Measurements from ENCODE around the gene CYP19A1.

CYP19A1 gene

DNA sequence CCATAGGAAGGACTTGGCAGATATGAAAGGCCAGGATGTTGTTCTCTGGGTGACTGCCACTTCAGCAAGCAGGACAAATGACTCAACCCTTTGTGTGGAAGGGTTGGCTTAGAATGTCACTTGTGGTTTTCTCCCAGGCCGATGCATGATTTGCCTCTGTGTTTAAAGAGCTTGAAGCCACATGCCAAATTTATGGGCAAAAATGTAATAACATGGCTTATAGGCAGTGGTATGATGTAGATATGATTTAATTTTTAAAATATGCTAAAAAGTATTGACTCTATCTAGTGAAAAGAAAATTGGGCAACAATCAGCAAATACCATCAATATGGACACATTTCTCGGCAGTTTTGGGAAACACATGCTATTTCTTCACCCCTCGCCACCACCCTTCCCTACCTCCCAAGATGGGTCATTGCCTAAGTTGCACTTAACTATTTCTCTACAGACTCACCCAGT lies 114.6 kb downstream of the CYP19A1 start (continued):
- TF ChIP-seq ZFHX2 (tag by site-specific recombination; conservative IDR thresholded peaks at IDR 0.05), result no peak

DNA sequence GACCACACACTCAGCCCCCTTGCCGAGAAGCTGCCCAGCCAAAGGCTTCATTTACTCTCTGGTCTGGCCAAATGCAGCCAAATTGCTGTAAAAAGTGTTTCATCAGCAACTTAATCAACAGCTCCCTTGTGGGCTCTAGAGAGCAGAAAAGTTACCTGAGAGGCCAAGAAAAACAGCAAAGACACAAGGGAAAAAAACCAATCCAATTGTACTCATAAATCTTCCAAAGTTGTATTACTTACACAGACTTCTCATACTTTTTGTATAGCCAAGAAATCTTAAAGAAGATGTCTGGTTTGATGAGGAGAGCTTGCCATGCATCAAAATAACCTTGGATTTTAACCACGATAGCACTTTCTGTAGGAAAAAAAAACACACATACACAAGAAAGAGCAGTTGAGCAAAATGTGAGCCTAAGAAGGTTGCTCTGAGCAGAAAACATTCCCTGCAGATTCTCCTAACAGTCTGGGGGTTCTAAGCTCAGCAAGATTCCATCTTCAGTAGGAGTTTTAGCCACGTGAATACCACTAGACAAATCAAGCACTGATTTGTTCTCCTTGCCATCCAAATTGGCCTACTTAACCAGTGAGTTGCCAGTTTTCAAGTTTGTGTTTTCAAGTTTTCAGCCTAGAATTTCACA lies 120.0 kb downstream of the CYP19A1 start:
- TF ChIP-seq HOXA7 (CRISPR knock-in tag; IDR thresholded peaks at IDR 0.05; ENCODE audit: borderline replicate concordance), result no peak
- TF ChIP-seq GLIS1 (tag by site-specific recombination; IDR thresholded peaks at IDR 0.05), result peak; percentile 28; the same call in 1 of the 2 replicates
- H3K27ac ChIP-seq (ENCODE audit: extremely low read depth, low read depth, low read length), result no peak overlapping the region
- POLR2A ChIA-PET, result no interaction called here

GRCh38 chr15:51212909-51213308 lies 125.5 kb downstream of the CYP19A1 start:
- TF ChIP-seq, protein P1, sequence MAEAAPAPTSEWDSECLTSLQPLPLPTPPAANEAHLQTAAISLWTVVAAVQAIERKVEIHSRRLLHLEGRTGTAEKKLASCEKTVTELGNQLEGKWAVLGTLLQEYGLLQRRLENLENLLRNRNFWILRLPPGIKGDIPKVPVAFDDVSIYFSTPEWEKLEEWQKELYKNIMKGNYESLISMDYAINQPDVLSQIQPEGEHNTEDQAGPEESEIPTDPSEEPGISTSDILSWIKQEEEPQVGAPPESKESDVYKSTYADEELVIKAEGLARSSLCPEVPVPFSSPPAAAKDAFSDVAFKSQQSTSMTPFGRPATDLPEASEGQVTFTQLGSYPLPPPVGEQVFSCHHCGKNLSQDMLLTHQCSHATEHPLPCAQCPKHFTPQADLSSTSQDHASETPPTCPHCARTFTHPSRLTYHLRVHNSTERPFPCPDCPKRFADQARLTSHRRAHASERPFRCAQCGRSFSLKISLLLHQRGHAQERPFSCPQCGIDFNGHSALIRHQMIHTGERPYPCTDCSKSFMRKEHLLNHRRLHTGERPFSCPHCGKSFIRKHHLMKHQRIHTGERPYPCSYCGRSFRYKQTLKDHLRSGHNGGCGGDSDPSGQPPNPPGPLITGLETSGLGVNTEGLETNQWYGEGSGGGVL (tag by site-specific recombination; IDR thresholded peaks at IDR 0.05), result no peak
- TF ChIP-seq ATF2 (tag by site-specific recombination; IDR thresholded peaks at IDR 0.05; ENCODE audit: low read depth) (no peak), ZNF600 (tag by site-specific recombination; IDR thresholded peaks at IDR 0.05) (no peak), ZNF426 (tag by site-specific recombination; IDR thresholded peaks at IDR 0.05) (no peak)
- CTCF ChIA-PET, result interaction anchor here (2.1 kb wide), 1 partner anchor 20 kb away, joined by 8 read pairs; no protein-coding TSS in a partner anchor
- Histone ChIP-seq H3K9me3 (ENCODE audit: control insufficient read depth, insufficient read depth, low read depth, low read length) (no peaks in the 10 kb centered on the region), H3K4me1 (ENCODE audit: control insufficient read depth, insufficient read depth, low read length) (no peaks in the 10 kb centered on the region), H3K27ac (ENCODE audit: extremely low read depth, low read depth, low read length) (no peak overlapping the region), H3K36me3 (ENCODE audit: control insufficient read depth in 2 of 2, insufficient read depth in 1 of 2, low read length in 2 of 2) (no peaks in the 10 kb centered on the region), H3K4me3 (ENCODE audit: low read depth, low read length) (no peak overlapping the region)
- POLR2A ChIA-PET, result no interaction called here

More for the DNA sequence above, 120.0 kb downstream of the CYP19A1 start:
- H3K9me3 ChIP-seq (ENCODE audit: control insufficient read depth, insufficient read depth, low read depth, low read length), result no peaks in the 10 kb centered on the region
- no peak overlapping the region for H3K4me3 ChIP-seq (ENCODE audit: low read depth, low read length)
- no peaks in the 10 kb centered on the region for H3K36me3 ChIP-seq (ENCODE audit: control insufficient read depth in 2 of 2, insufficient read depth in 1 of 2, low read length in 2 of 2)
- 0 out of 2 replicates have a peak, but pooled peaks cover 4% of the 10 kb centered on the region for H3K4me1 ChIP-seq (ENCODE audit: control insufficient read depth, insufficient read depth, low read length)
- CTCF ChIA-PET, result interaction anchor here (1.0 to 2.6 kb wide), 4 partner anchors 11 to 164 kb away, joined by 3 to 10 read pairs (median 6); no protein-coding TSS in a partner anchor

GRCh38 chr15:51212239-51212638 lies 126.2 kb downstream of the CYP19A1 start:
- Histone ChIP-seq H3K9me3 (ENCODE audit: control insufficient read depth, insufficient read depth, low read depth, low read length) (no peaks in the 10 kb centered on the region), H3K4me3 (ENCODE audit: low read depth, low read length) (no peak overlapping the region)
- TF ChIP-seq ZNF2 (tag by site-specific recombination; IDR thresholded peaks at IDR 0.05) (no peak), ZFP37 (tag by site-specific recombination; IDR thresholded peaks at IDR 0.05) (no peak), ZNF514 (tag by site-specific recombination; IDR thresholded peaks at IDR 0.05) (no peak), TRIM28 (IDR thresholded peaks at IDR 0.05; ENCODE audit: borderline replicate concordance, low read length) (no peak), KLF1 (tag by site-specific recombination; IDR thresholded peaks at IDR 0.05) (no peak), ZNF664 (tag by site-specific recombination; IDR thresholded peaks at IDR 0.05) (no peak), ZNF239 (tag by site-specific recombination; IDR thresholded peaks at IDR 0.05) (no peak), GLI2 (tag by site-specific recombination; IDR thresholded peaks at IDR 0.05; ENCODE audit: borderline replicate concordance, low read depth) (no peak), ZBTB17 (tag by site-specific recombination; IDR thresholded peaks at IDR 0.05) (no peak), ZNF792 (tag by site-specific recombination; IDR thresholded peaks at IDR 0.05) (no peak), ZNF501 (tag by site-specific recombination; IDR thresholded peaks at IDR 0.05) (no peak)
- TF ChIP-seq, protein P2, sequence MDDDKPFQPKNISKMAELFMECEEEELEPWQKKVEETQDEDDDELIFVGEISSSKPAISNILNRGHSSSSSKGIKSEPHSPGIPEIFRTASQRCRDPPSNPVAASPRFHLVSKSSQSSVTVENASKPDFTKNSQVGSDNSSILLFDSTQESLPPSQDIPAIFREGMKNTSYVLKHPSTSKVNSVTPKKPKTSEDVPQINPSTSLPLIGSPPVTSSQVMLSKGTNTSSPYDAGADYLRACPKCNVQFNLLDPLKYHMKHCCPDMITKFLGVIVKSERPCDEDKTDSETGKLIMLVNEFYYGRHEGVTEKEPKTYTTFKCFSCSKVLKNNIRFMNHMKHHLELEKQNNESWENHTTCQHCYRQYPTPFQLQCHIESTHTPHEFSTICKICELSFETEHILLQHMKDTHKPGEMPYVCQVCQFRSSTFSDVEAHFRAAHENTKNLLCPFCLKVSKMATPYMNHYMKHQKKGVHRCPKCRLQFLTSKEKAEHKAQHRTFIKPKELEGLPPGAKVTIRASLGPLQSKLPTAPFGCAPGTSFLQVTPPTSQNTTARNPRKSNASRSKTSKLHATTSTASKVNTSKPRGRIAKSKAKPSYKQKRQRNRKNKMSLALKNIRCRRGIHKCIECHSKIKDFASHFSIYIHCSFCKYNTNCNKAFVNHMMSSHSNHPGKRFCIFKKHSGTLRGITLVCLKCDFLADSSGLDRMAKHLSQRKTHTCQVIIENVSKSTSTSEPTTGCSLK (tag by site-specific recombination; IDR thresholded peaks at IDR 0.05), result no peak
- TF ChIP-seq, protein P1 (tag by site-specific recombination; IDR thresholded peaks at IDR 0.05), result no peak

More at GRCh38 chr15:51212239-51212638, 126.2 kb downstream of the CYP19A1 start:
- Histone ChIP-seq H3K4me1 (ENCODE audit: control insufficient read depth, insufficient read depth, low read length) (no peaks in the 10 kb centered on the region), H3K27ac (ENCODE audit: extremely low read depth, low read depth, low read length) (no peak overlapping the region), H3K36me3 (ENCODE audit: control insufficient read depth in 2 of 2, insufficient read depth in 1 of 2, low read length in 2 of 2) (no peaks in the 10 kb centered on the region)
- CTCF ChIA-PET, result interaction anchor here (2.1 kb wide), 1 partner anchor 20 kb away, joined by 8 read pairs; no protein-coding TSS in a partner anchor
- POLR2A ChIA-PET, result no interaction called here
